Measurements from ENCODE around the gene CMC1.

GRCh38 chr3:28280781-28281180, 39.4 kb downstream of the CMC1 start:
- TF ChIP-seq CEBPB (IDR thresholded peaks at IDR 0.05) (no peak), NFIC (IDR thresholded peaks at IDR 0.05) (no peak), CREB1 (IDR thresholded peaks at IDR 0.05; ENCODE audit: low read depth) (no peak), REST (IDR thresholded peaks at IDR 0.05; ENCODE audit: low read depth) (no peak), MAX (IDR thresholded peaks at IDR 0.05) (no peak), TEAD4 (IDR thresholded peaks at IDR 0.05) (no peak), EP300 (IDR thresholded peaks at IDR 0.05; ENCODE audit: borderline replicate concordance) (no peak), TAF1 (IDR thresholded peaks at IDR 0.05; ENCODE audit: low read depth) (no peak), USF1 (IDR thresholded peaks at IDR 0.05) (no peak), RAD21 (IDR thresholded peaks at IDR 0.05; ENCODE audit: low read depth) (no peak), YY1 (IDR thresholded peaks at IDR 0.05; ENCODE audit: low read depth) (no peak)

Data from Ishikawa (cell line).